Osteoblast (primary cell): ENCODE measurements around the gene ARHGEF16. TPM values are rescaled to one million over a fixed set of nuclear protein-coding genes. Genes with fewer than 3 reads are reported as not detected.

Source experiments
- DNase-seq: peaks from one replicate; pipeline ENCODE4 v3.0.0; 2011; ENCODE audit warnings: low spot score, mixed read lengths; ENCODE audit not compliant: insufficient read length; ENCODE audit errors: missing footprints
- H2AFZ ChIP-seq: 2 replicates; pipeline ENCODE4 v1.6.0; 2011; ENCODE audit warnings: mild to moderate bottlenecking, low read length
- H3K27ac ChIP-seq: 2 replicates; pipeline ENCODE4 v1.5.1; 2011; ENCODE audit warnings: mild to moderate bottlenecking, low read depth, low read length, moderate library complexity
- H3K27me3 ChIP-seq: 2 replicates; pipeline ENCODE4 v1.6.0; 2012; ENCODE audit warnings: mild to moderate bottlenecking, control low read depth, inconsistent platforms, low read length, moderate library complexity; ENCODE audit not compliant: insufficient read depth
- H3K36me3 ChIP-seq: 2 replicates; pipeline ENCODE4 v1.5.1; 2011; ENCODE audit warnings: mild to moderate bottlenecking, low read length, control low read depth, moderate library complexity; ENCODE audit not compliant: insufficient read depth
- H3K4me1 ChIP-seq: 2 replicates; pipeline ENCODE4 v1.5.1; 2011; ENCODE audit warnings: mild to moderate bottlenecking, low read length, control low read depth, moderate library complexity; ENCODE audit not compliant: insufficient read depth
- H3K4me2 ChIP-seq: 2 replicates; pipeline ENCODE4 v1.6.0; 2011; ENCODE audit warnings: mild to moderate bottlenecking, low read length; ENCODE audit not compliant: insufficient read depth
- H3K4me3 ChIP-seq: fragments of 200-600 bp; sonication (generic); 3 replicates; pipeline ENCODE4 v1.5.1; 2012; ENCODE audit warnings: mild to moderate bottlenecking, low read length, inconsistent platforms; ENCODE audit not compliant: insufficient read depth
- H3K79me2 ChIP-seq: 2 replicates; pipeline ENCODE4 v1.6.0; 2012; ENCODE audit warnings: mild to moderate bottlenecking, low read length, control low read depth, inconsistent platforms; ENCODE audit not compliant: insufficient read depth
- H3K9me3 ChIP-seq: 2 replicates; pipeline ENCODE4 v1.5.1; 2011; ENCODE audit warnings: low read depth, low read length, control low read depth
- H4K20me1 ChIP-seq: 2 replicates; pipeline ENCODE4 v1.6.0; 2012; ENCODE audit warnings: mild to moderate bottlenecking, low read length, control low read depth; ENCODE audit not compliant: insufficient read depth
- CTCF ChIP-seq: IDR thresholded peaks from 2 replicates; pipeline ENCODE4 v1.5.1; 2011; ENCODE audit warnings: mild to moderate bottlenecking, low read depth, low read length, moderate library complexity; ENCODE audit errors: extremely low read depth
- total RNA-seq: library from RNA; depleted of rRNA; stranded (reverse); fragments of >200 nt; gene quantifications from 2 replicates; pipeline ENCODE4 v1.2.3, GENCODE V29; 2012

ARHGEF16 gene
- total RNA-seq, 1 donor: not detected

GRCh38 chr1:3505161-3505560 is 50.7 kb downstream of the ARHGEF16 start:
- H2AFZ ChIP-seq: no peak overlapping the region
- peaks cover 11% of the 10 kb centered on the region for H3K36me3 ChIP-seq
- no peaks in the 10 kb centered on the region for H3K27me3 ChIP-seq
- H3K4me1 ChIP-seq: peaks cover 17% of the 10 kb centered on the region
- DNase-seq: no peak
- H3K4me3 ChIP-seq: no peak overlapping the region
- H3K79me2 ChIP-seq: no peaks in the 10 kb centered on the region
- H3K9me3 ChIP-seq: no peaks in the 10 kb centered on the region
- H3K27ac ChIP-seq: peak overlapping the region; percentile 90
- no peak overlapping the region for H3K4me2 ChIP-seq
- TF ChIP-seq CTCF: no peak
- no peaks in the 10 kb centered on the region for H4K20me1 ChIP-seq

- Histone ChIP-seq H3K79me2 (no peaks in the 10 kb centered on the region), H2AFZ (no peak overlapping the region), H3K4me3 (no peak overlapping the region), H3K27ac (no peak overlapping the region), H3K4me1 (peaks cover 17% of the 10 kb centered on the region), H3K9me3 (no peaks in the 10 kb centered on the region), H3K36me3 (peaks cover 11% of the 10 kb centered on the region), H3K27me3 (no peaks in the 10 kb centered on the region), H4K20me1 (peaks cover 1% of the 10 kb centered on the region), H3K4me2 (no peak overlapping the region)
- TF ChIP-seq CTCF: no peak
- no peak for DNase-seq
These were observed 51.6 kb downstream of the ARHGEF16 start for GRCh38 chr1:3506041-3506440.

- peaks cover 4% of the 10 kb centered on the region for H4K20me1 ChIP-seq
- no peaks in the 10 kb centered on the region for H3K79me2 ChIP-seq
- no peak overlapping the region for H3K27ac ChIP-seq
- peaks cover 17% of the 10 kb centered on the region for H3K4me1 ChIP-seq
- H2AFZ ChIP-seq: no peak overlapping the region
- no peak overlapping the region for H3K4me3 ChIP-seq
- H3K4me2 ChIP-seq: no peak overlapping the region
- no peaks in the 10 kb centered on the region for H3K27me3 ChIP-seq
- H3K36me3 ChIP-seq: peaks cover 11% of the 10 kb centered on the region
- no peak for TF ChIP-seq CTCF
- H3K9me3 ChIP-seq: no peaks in the 10 kb centered on the region
- no peak for DNase-seq
These were observed 52.5 kb downstream of the ARHGEF16 start for GRCh38 chr1:3506943-3507342.

GRCh38 chr1:3507636-3508275 is 53.3 kb downstream of the ARHGEF16 start:
- no peak for DNase-seq
- no peak overlapping the region for H3K4me2 ChIP-seq
- no peak for TF ChIP-seq CTCF
- H3K4me1 ChIP-seq: peaks cover 17% of the 10 kb centered on the region
- no peaks in the 10 kb centered on the region for H3K9me3 ChIP-seq
- H3K4me3 ChIP-seq: no peak overlapping the region
- H4K20me1 ChIP-seq: peaks cover 4% of the 10 kb centered on the region
- no peak overlapping the region for H2AFZ ChIP-seq
- no peak overlapping the region for H3K27ac ChIP-seq
- peaks cover 11% of the 10 kb centered on the region for H3K36me3 ChIP-seq
- H3K27me3 ChIP-seq: no peaks in the 10 kb centered on the region
- no peaks in the 10 kb centered on the region for H3K79me2 ChIP-seq
